GM19452 (cell line): ENCODE data around the gene CLDND2.

Experiments
- ATAC-seq: cut with Tn5 transposase; IDR thresholded peaks from one replicate; pipeline ENCODE4 v1.9.1; 2021; ENCODE audit not compliant: unreplicated experiment

The CLDND2 gene

GRCh38 chr19:51337141-51337860 lies 31.5 kb downstream of the CLDND2 start:
- ATAC-seq = no peak

GRCh38 chr19:51333836-51334460 lies 34.9 kb downstream of the CLDND2 start:
- ATAC-seq = no peak

GRCh38 chr19:51331716-51332115 lies 37.1 kb downstream of the CLDND2 start:
- ATAC-seq = no peak

- no peak for ATAC-seq
These were observed 37.6 kb downstream of the CLDND2 start for GRCh38 chr19:51331193-51331592.

GRCh38 chr19:51330366-51330765 lies 38.4 kb downstream of the CLDND2 start:
- ATAC-seq = no peak

GRCh38 chr19:51329411-51329810 lies 39.4 kb downstream of the CLDND2 start:
- no peak for ATAC-seq

- ATAC-seq = no peak
These were observed 41.5 kb downstream of the CLDND2 start for GRCh38 chr19:51327066-51328001.

GRCh38 chr19:51326216-51327065 lies 42.4 kb downstream of the CLDND2 start:
- no peak for ATAC-seq

- ATAC-seq = no peak
These were observed 43.4 kb downstream of the CLDND2 start for GRCh38 chr19:51325161-51325976.

GRCh38 chr19:51324167-51324481 lies 44.7 kb downstream of the CLDND2 start:
- ATAC-seq = no peak

GRCh38 chr19:51323481-51324166 lies 45.2 kb downstream of the CLDND2 start:
- no peak for ATAC-seq

GRCh38 chr19:51321799-51322198 lies 47.0 kb downstream of the CLDND2 start:
- no peak for ATAC-seq

GRCh38 chr19:51320280-51320657 lies 48.5 kb downstream of the CLDND2 start:
- no peak for ATAC-seq

GRCh38 chr19:51319649-51320279 lies 49.0 kb downstream of the CLDND2 start:
- no peak for ATAC-seq

- ATAC-seq = no peak
These were observed 49.8 kb downstream of the CLDND2 start for GRCh38 chr19:51318687-51319648.

GRCh38 chr19:51317968-51318367 lies 50.8 kb downstream of the CLDND2 start:
- ATAC-seq = no peak

- ATAC-seq = no peak
These were observed 51.4 kb downstream of the CLDND2 start for GRCh38 chr19:51317376-51317775.
